NCI-H1417 treated with DMSO at 0.1 percent for 48 hours (cell line): ENCODE results near the gene RMDN2.
"Not testable (repeated sequence)": the region's sequence is repeated elsewhere in the genome, so short reads cannot be mapped to it uniquely, and the experiment has no call there.

Experiments
- DNase-seq: peaks from one replicate; lab custom pipeline; 2025; lab: John Stamatoyannopoulos, UW

The RMDN2 gene

DNA sequence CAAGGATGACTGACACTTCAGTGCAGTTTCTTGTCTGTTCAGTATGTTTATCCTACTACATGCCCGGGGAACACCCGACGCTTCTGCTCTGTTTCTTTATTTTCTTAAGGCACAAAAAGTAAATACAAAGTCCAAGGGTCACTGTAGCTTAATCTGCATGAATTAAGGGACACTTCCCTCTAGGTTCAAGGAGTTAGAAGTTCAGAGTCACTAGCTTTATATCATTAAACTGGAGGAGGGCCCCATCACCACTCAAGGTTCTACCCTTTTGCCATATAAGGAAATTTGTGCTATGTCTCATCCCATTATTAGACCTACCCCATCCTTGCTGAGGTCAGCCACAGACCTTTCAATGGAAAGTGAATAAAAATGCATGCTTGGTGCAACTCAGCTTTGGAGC lies 27.6 kb upstream of the RMDN2 start:
- DNase-seq = no peak

DNA sequence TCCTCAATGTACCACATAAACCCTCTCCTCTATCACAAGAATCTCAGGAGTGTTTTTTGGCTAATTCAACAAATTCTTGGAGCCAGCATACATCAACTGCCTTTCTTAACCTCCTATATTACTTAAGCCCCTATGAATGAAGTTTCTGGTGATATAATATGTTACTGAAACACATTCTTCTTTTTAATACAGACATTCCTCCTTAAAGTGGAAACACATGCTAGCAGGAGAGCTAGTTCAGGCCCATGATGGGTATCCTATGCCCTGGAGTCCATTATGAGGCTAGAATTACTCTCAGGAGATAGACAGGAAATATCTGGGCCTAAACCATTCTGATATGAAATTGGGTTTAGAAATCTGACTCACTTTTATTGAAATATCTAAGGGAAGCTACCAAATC lies 26.6 kb upstream of the RMDN2 start:
- no peak for DNase-seq

DNA sequence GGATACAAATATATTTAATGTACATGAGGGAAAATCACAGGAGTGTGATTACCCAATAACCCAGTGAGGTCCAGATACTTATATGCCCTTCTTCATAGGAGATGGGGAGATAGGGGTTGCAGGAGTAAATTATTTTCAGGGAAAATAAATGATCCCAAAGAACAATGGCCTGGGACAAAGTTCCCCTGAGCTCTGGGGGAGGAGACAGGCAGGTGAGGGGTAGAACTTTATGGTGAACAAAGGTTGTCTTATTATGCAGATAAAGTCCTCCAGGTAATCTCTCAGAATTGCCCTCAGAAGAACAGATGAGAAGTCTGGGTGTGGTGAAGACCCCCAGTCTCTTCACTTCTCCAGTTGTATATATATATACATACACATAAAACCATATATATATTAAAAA lies 22.1 kb upstream of the RMDN2 start:
- DNase-seq = no peak

DNA sequence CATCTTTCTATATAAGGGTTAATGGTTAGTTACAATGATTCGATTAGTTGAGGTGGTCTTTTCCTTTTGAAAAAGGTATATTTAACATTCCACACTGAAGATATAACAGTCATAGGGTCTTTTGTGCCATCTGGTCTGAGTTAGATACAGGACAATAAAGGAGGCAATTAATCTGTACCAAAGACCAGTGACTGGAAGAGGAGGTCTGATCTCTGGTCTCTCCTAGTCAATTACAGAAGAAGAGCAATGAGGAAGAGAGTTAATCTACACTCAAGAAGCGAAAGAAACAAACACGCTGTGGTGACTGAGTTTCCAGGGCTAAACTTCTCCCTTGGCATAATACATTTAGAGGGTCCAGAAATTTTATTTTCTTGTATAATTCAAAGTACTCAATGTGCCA lies 20.7 kb upstream of the RMDN2 start:
- no peak for DNase-seq

DNA sequence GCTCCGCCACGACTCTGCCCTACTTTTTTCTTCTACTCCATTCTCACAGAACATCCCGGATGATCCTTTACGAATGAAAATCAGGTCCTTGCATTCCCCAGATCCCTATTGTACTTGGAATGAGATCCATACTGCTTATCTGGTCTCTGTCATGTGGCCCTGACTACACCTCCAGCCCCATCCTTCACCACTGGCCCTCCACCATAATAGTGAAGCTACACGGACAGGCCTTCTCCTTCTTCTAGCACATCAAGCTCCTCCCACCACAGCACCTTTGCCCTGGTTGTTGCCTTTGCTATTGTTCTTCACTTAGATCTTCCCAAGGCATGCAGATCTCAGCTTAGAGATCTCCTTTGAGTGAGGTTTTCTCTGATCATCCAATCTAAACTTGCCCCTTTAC lies 20.1 kb upstream of the RMDN2 start:
- no peak for DNase-seq

DNA sequence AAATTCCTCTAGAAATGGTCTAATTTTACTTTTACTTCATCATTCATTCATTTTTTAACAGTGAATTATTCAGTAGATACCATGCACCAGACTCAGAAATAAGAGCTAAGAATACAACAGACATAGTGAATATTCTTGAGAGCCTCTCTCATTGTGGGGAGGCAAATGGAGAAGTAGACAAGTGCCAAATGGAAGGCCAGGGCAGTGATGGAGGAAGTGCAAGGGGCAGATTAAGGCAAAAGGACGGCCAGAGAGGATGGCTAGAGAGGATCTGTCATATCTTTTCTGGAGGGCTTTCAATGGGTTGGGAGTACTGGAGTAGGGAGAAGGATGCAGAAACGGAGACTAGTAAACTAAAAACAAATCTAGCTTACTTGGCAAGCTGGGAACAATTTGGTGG lies 19.0 kb upstream of the RMDN2 start:
- no peak for DNase-seq

DNA sequence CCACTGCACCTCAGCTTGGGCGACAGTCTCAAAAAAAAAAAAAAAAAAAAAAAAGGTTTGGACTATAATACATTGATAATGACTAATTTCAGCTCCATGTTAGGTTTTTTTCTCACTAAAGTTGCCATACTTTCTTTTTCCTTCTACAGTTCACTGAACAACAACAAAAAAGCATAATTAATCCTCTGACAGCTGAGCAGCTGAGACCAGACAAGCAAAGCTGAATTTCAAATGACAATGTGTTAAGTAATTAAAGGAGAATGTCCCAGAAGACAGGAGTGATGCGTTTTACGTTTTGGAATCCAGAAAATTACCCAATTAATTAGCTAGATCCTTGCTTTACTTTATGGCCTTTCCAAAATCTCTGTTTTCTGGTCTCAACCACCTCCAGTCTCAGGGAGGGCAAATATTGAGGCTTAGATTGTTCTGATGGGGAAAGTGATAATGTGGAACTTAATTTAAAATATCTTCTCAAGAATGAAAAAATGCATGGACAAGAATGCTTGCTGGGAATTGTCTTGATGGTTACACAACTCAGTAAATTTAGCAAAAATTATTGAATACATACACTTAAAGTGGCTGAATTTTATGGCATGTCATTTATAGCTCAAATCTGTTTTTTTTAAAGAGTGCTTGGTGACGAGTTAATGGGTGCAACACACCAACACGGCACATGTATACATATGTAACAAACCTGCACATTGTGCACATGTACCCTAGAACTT lies 17.4 kb upstream of the RMDN2 start:
- no peak for DNase-seq

DNA sequence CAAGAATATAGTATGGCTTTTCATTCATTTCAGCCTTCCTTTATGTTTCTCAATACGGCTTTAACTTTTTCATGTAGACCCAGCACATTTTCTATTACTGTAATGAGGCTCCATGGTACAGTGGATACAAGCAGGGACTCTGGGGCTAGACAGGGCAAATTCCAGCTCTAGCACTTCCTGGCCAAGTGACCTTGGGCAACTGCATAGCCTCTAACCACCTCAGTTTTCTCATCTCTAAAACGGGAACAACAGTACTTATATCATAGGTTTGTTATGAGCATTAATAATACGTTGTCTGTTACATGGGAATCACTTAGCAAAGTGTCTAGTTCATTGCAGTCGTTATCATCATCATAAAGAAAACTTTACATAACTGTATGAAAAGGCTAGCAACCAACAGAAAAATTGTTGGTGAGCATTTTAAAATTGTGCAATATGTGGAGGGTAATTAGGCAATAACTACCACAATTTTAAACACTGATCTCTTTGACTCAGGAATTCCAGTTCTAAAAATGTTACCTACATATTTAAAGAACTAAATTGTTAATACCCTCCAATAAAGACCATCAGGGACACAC lies 13.7 kb upstream of the RMDN2 start:
- no peak for DNase-seq

DNA sequence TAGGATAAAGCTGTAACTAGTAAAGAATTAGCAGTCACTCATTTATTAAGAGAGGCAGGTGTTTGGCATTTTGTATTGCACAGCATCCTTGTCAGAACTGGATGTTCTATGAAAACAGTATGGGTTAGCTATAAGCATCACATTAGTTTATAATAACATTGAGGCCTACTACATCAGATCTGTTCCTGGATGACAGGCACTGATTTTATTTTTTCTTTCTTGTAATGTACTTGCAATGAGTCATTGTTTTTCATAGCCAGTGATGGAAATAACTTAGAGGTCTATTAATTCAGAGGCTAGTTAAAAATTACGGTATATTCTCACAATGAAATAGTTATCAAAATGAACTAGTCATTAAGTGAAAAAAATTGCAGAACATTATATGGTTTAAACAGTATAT lies 13.0 kb upstream of the RMDN2 start:
- no peak for DNase-seq

DNA sequence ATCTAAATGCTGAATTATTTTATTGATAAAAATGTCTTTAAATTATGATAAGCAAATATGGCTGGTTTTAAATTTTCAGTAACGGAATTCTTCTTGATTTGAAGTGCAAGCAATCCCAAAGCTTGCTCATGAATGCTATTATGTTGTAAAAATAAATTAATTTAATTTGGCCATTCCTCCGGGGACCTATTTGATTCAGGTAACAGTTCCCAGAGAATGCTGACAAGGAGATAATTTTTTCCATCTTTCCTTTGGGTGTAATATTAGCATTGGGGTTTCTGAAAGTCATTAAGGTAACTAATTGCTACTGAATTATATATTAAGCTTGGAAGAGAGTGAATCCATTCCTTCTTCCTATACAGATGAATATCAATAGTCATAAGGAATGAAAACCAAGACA lies 12.5 kb upstream of the RMDN2 start:
- no peak for DNase-seq

DNA sequence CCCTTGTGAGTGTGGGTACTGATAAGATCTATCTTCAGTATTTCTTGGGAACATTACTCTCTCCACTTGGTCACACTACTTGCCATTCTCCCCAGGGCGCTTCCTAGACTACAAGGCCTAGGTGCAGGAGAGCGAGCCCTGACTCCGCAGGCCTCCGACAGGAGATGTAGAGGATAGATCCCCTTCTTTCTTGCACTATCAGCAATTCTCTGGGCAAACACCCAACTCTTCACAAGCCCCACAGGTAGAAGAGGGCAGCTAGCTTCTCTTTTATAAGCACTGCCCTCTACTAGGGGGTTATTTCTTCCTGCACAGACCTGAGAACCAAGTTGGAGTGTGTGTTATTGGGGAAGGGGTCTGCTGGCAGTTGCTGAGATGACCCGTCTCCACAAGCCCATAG lies 10.7 kb upstream of the RMDN2 start:
- no peak for DNase-seq

DNA sequence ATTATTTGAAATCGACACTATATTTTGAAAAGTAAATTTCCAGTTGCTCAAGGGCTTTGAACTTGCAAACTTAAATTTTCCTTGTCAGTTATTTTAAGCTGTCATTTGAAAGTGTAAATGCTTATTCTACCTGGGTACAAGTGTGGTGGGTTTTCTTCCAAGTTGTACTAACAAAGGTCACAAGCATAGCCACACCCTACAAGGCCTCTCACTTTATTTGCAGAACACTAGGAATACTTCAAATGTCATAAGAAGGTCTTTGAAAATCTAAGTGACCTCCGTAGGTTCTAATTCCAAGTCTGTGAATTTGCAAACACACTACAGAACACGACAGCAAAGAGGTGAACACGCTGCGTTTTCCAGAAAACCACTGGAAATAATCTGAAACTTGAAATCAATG lies 9.3 kb upstream of the RMDN2 start:
- DNase-seq = no peak

DNA sequence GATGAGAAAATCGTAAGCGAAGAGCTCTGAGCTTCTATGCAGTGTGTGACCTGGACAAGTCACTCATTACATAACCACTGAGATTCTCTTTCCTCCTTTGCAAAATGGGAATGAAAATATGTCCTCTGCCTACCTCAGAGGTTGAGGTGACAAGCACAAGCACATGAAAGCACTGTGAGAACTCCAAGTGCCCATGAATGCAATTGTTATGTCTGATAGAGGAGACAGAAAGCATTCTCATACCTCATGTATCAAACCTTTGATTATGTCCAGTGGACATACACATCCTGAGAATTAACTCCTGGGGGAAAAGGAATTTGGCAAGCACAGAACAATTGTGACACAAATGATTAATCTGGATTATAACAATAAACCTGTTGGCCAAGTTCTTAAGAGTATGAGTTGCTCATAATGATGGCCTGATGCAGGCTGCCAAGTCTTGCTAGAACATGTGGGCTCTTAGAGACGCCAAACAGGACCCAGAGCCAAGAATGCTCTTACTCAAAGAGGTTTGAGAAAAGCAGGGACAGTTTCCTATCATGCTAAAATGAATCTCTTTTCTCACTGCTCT lies 8.5 kb upstream of the RMDN2 start:
- no peak for DNase-seq

DNA sequence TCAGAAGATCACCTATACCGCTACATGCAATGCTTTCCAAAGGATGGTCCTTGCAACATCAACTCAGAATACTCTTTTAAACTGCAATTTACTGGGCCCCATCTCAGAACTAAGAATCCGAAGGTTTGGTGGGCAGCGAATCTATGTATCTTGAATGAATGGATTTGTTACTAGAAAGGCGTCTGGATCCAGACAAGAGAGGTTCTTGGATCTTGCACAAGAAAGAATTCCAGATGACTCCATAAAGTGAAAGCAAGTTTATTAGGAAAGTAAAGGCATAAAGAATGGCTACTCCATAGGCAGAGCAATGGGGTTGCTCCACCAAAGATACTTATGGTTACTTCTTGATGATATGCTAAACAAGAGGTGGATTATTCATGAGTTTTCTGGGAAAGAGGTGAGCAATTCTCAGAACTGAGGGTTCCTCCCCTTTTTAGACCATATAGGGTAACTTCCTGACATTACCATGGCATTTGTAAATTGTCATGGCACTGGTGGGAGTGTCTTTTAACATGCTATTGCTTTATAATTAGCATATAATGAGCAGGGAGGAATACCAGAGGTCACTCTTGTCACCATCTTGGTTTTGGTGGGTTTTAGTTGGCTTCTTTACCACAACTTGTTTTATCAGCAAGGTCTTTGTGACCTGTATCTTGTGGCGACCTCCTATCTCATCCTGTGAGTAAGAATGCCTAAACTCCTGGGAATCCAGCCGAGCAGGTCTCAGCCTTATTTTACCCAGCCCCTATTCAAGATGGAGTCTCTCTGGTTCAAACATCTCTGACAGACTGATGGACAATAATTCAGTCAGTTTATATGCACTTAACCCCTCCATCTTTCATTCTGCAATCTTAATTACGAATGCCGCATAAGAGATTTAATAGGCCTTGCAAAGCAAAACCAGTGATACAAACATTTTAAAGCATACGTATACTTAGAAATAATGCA lies 7.5 kb upstream of the RMDN2 start:
- no peak for DNase-seq

DNA sequence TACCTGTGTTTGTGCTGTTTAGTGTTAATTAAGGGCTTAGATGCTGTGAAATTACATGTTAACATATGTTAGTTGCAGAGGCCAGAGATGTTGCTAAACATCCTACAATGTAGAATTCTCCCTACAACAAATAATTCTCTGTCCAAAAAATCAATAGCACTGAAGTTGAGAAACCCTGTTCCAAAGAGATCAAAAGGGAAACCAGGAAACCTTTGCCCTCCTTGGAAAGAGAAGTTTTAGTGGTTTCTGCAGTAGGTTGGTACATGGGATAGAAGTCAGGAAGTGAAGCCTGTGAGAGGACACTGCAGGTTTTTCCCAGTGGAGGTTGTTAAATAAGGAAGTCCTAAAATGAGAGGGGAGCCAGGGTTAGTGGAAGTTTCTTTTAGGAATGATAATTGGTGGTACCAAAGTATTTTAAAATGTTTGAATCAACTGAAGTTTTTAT lies 6.3 kb upstream of the RMDN2 start:
- no peak for DNase-seq

DNA sequence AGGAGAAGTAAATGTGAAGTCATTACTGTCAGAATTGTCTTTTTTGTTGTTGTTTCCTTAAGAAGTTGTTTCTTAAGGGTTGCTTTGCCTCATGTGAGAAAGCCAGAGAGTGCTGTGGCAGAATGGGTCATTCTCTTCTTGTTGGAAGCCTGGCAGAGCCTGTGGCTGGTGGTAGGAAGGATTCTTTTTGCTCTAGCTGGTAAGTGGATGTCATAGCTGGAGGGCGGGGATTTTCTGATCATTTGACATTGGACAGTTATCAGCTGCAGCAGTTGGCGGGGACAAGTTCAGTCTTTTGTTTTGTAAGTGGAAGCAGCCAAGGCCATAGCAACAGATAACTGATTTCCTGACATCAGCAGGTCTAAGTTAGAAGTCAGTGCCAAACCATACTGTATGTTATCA lies 5.5 kb upstream of the RMDN2 start:
- no peak for DNase-seq

DNA sequence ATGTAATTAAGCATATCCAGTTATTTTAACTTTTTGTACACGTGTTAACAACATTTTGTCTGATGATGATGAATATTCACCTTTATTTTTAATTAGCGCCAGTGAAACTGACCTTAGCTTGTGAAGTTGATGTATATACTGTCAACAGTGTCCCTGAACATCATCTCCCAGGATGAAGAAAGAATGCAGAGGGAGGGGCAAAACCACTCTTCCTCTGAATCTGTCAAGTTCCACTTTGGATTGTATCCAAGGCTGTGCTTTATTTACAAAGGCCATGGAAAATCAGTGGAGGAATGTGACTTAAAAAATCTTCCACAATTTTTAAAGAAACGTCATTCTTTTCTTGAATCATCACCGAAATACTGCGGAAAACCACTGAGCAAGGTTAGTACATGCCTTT lies 4.5 kb upstream of the RMDN2 start:
- no peak for DNase-seq

DNA sequence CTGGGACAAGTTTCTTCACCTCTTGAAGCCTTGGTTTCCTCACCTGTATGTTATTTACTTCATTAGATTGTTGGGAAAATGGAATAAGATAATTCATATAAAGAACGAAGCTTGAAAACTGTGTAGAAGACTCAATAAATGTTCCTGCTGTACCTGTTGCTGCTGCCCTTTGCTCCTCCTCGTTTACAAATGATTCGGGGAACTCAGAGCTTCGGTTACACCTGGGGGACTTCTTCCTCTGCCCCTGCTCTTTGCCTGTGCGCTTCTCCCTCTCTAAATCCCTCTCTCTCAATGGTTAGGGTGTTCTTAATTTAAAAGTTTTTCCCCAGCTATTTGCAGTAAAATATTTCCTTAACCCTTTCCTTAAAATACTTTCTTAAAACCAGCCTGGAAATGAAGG lies 3.3 kb upstream of the RMDN2 start:
- DNase-seq = no peak

DNA sequence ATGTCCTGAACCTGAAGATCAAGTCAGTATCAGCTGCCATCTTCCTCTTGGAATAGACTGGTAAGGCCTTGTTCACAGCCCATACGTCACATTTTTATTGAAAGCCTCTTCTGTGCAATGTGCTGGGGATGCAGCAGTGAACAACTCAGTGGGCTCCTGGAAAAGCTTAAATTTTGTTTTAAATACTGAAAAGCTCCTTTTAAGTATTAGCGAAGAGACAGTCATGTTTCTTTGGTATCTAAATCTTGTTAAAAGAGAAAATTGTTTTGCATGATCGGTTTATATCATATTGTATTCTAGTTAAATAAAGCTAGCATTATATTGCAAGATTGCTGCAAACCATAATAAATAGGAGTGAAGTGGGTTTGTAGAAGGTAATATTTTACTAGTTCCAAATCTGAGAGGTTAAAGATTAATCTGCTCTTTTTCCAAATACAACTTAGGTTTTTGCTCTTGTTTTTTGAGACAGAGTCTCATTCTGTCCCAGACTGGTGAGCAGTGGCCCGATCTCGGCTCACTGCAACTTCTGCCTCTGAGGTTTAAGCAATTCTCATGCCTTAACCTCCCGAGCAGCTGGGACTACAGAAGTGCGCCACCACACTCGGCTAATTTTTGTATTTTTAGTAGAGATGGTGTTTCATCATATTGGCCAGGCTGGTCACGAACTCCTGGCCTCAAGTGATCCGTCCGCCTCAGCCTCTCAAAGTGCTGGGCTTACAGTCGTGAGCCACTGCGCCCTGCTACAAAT lies 1.6 kb upstream of the RMDN2 start:
- DNase-seq = no peak

DNA sequence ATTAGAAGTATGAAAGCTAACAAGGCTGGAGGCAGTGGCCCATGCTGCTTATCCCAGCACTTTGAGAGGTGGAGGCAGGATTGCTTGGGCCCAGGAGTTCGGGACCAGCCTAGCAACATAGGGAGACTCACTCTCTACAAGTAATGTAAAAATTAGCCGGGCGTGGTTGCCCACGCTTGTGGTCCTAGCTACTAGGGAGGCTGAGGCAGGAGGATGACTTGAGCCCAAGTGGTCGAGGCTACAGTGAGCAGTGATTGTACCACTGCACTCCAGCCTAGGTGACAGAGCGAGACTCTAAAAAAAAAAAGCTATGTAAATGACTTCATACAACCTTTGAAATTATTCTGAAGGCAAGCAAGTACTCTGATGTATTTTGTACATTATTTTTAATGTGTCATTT lies 1.5 kb downstream of the RMDN2 start:
- no peak for DNase-seq

DNA sequence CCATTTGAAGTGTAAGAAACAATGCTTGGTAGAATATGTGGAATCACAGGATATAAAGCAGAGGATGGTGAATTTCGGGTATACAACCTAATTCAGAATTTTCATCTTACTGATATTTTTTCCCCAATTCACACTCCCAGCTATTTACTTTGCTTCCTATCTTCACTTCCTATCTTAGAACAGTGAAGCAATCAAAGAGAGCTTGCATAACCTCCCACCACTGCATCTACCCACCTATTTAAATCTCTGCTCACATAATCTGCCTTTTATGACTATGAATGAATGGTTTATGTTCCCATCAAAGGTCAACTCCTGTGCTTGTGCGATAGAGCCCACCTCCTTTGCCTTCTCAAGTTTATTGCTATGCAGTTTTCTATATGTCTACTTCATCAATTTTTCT lies 3.3 kb downstream of the RMDN2 start:
- no peak for DNase-seq

DNA sequence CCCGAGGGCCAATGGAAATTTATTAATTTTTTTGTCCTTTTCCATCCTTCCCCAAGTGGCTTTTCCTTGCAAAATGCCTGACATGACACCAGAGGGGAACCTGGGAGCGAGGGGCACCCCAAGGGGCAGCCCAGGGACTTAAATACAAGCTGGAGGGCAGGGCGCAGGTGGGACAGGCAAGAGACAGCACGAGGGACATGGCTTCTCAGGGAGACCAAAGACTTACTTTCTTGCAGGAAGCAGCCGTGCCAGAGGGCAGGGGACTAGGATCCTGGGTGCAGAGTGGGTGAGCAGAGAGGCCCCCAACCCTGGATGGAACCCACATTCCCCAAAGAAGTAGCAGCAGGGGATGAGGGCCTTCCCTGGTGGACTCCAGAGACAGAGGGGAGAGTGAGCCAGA lies 5.3 kb downstream of the RMDN2 start:
- not testable (repeated sequence) for DNase-seq
